Endothelial cell of umbilical vein (primary cell): ENCODE data around the gene FMNL3.

Experiments used
- CTCF ChIP-seq, 2 donors: IDR thresholded peaks; 1 replicate in 1 of 2; 2 replicates in 1 of 2; pipeline ENCODE4 v1.5.1; 2011; ENCODE audit warnings: low read length in 2 of 2, mild to moderate bottlenecking in 2 of 2, moderate library complexity in 2 of 2, control low read depth in 1 of 2, inconsistent platforms in 1 of 2, low read depth in 1 of 2; ENCODE audit not compliant: insufficient read depth in 1 of 2; ENCODE audit errors: extremely low read depth in 1 of 2
- EZH2 ChIP-seq: IDR thresholded peaks from 2 replicates; pipeline ENCODE4 v1.6.1; 2012; ENCODE audit warnings: borderline replicate concordance, low read depth, mild to moderate bottlenecking, moderate library complexity, low read length, inconsistent platforms; ENCODE audit not compliant: severe bottlenecking
- FOS ChIP-seq: IDR thresholded peaks from 2 replicates; pipeline ENCODE4 v1.6.1; 2011; ENCODE audit warnings: mild to moderate bottlenecking, low read length, moderate library complexity, borderline replicate concordance; ENCODE audit not compliant: insufficient read depth
- JUN ChIP-seq: IDR thresholded peaks from 2 replicates; pipeline ENCODE4 v1.6.1; 2011; ENCODE audit warnings: borderline replicate concordance, low read depth; ENCODE audit not compliant: insufficient read length, insufficient read depth
- MAX ChIP-seq: IDR thresholded peaks from 2 replicates; pipeline ENCODE4 v1.6.1; 2011; ENCODE audit not compliant: insufficient read depth, insufficient read length
- MYC ChIP-seq: IDR thresholded peaks from one replicate; pipeline ENCODE4 v1.6.1; 2011; ENCODE audit warnings: mild to moderate bottlenecking, low read depth, low read length
- POLR2A ChIP-seq: IDR thresholded peaks from 2 replicates; pipeline ENCODE4 v1.6.1; 2012; ENCODE audit warnings: low read depth, mild to moderate bottlenecking, control low read depth, low read length
- POLR2AphosphoS5 ChIP-seq: IDR thresholded peaks from 2 replicates; pipeline ENCODE4 v1.6.1; 2012; ENCODE audit warnings: low read depth, mild to moderate bottlenecking, control low read depth, low read length, moderate library complexity; ENCODE audit not compliant: insufficient read depth

GRCh38 chr12:49647827-49648711 is 59.1 kb downstream of the FMNL3 start:
- TF ChIP-seq CTCF (IDR thresholded peaks at IDR 0.05; ENCODE audit: extremely low read depth in 1 of 2, insufficient read depth in 1 of 2, low read depth in 1 of 2, low read length in 2 of 2) (no peak), JUN (no peak), POLR2A (no peak), POLR2AphosphoS5 (no peak), EZH2 (no peak), MAX (no peak), MYC (no peak), FOS (no peak)
